Left ventricle myocardium superior (tissue), 1 donor: Measurements from ENCODE around the gene MUC20. TPM values are rescaled to one million over a fixed set of nuclear protein-coding genes. Genes with fewer than 3 reads are reported as not detected.

Experiments
- ATAC-seq: fragments of 200-7000 bp; cut with Tn5 transposase; one replicate; pipeline ENCODE4 v1.9.1; 2020; ENCODE audit warnings: mild to moderate bottlenecking, moderate library complexity
- DNase-seq: peaks from one replicate; pipeline ENCODE4 v3.0.0-alpha.2; 2020
- intact Hi-C: fragments of 100-400 bp; cut with micrococcal nuclease; formaldehyde crosslinking; loops from one replicate; pipeline ENCODE4 v1.11.0; 2022
- total RNA-seq: library from RNA; stranded (reverse); fragmentation: NEBNext Ultra II Directional; extraction: Animal tissue kit (Norgen Biotek cat#: 25700); gene quantifications from one replicate; pipeline ENCODE4 v1.2.1, GENCODE V29; 2021
- donor health status: DM: no; HTN: yes; CAD: no; lungs with severe emphysema.

Gene MUC20
- total RNA-seq, 1 donor from 2014 or later: 3.6 TPM

DNA sequence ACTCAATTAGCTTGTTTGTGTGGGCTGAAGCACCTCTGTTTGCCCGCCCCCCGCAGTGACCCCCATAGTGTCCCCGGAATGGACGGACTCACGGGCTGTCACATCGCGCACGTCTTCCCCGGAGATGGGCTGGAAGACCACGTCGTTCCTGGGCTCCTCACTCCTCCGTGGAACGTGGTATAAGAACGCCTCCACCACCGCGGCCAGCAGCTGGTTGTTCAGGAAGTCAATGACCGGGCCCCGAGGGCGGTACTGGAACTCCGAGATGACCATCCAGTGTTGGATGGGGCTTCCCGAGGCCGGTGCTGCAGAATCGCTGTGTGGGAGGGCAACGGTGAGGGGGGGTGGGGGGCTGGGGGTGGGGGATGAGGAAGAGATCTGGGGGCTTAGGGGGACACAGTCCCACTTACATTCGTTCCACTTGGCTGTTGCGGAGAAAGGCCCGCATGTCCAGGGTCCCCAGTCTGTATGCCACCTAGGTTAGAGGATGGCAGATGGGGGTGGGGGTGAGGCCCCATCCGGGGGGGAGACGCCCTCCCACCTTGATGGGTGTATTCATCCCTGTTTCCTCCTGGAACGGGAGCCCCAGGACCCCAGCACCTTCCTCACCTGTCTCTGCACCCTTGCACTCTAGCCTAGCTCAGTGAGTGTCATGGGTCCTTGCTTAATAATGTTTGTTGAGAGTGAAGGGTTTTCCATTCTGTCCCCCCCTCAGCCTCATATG, 30.2 kb downstream of the MUC20 start:
- intact Hi-C loops: no loop called here
- no peak for ATAC-seq
- no peak for DNase-seq

DNA sequence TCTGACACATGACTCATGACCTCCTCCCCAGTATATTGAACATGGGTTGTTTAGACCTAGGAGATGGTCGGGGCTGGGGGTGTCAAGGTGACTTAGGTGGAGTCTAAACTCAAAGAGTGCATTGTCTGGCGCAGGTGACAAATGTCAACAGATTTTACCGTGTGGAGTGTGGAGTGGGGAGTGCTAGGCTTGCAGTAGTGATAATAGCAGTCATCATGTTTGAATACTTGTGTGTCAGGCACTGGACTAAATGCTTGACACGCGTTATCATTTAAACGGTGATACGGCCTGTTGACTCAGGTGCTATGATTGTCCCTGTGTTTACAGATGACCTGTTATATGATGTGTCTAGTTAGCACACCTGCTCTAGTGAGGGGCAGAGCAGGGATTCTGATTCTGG, 30.8 kb downstream of the MUC20 start:
- intact Hi-C loops: no loop called here

GRCh38 chr3:195752066-195752465, 31.3 kb downstream of the MUC20 start:
- DNase-seq (no peak), ATAC-seq (no peak)
- intact Hi-C loops: no loop called here

More for the DNA sequence above, 30.8 kb downstream of the MUC20 start:
- ATAC-seq: no peak
- no peak for DNase-seq

DNA sequence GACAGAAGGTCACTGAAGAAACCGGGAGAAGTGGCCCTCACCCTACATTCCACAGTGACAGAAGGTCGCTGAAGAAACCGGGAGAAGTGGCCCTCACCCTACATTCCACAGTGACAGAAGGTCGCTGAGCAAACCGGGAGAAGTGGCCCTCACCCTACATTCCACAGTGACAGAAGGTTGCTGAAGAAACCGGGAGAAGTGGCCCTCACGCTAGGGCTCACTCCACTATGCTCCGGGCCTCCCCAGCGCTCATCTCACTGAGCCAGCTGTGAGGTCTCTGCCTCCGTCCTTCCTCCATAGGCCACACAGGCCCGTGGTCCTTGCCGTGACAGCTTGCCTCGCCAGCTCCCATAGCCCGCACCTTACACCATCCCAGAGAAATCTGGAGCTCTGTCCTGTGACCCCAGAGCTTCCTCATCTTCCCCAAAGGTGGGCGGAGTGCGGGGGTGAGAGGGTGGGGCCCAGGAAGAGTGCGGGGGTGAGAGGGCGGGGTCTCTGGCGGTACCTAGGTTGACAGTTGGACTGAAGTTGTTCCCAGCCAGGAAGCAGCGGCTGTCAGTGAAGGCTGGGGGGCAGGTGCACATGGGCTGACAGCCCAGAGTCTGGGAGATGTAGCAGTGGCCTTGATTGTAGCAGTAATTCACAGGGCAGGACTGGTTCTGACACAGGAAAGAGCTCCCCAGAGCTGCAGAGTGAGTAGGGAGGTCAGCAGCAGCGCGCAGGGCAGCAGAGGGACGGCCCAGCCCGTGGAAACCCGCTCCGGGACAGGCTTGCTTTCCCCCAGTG, 32.0 kb downstream of the MUC20 start:
- intact Hi-C loops: no loop called here
- ATAC-seq (no peak), DNase-seq (no peak)

DNA sequence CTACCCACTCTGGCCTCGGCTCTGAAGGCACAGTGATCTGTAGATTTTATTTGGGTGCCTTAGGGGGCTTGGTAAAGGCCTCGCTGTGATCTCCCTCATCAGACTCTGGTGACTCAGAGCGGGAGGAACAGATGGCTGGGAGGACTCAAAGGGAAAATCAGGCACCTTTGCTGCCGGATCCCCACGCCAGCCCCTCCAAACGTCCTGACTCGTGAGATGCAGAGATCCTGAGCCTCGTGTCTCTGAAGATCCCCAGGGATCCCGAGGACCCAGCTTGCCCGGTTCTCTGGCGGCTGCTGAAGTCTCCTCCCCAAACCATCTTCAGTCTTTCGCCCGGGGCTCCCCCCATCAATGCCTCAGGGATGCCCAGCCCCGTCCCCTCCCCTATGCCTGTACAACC, 32.8 kb downstream of the MUC20 start:
- ATAC-seq (no peak), DNase-seq (no peak)
- intact Hi-C loops: no loop called here

- no peak for DNase-seq
- intact Hi-C loops: no loop called here
- ATAC-seq: no peak
Measured at GRCh38 chr3:195754141-195754540, 33.4 kb downstream of the MUC20 start.

GRCh38 chr3:195754906-195755305, 34.1 kb downstream of the MUC20 start:
- ATAC-seq (no peak), DNase-seq (no peak)

GRCh38 chr3:195755391-195755790, 34.6 kb downstream of the MUC20 start:
- intact Hi-C loops: no loop called here
- DNase-seq (no peak), ATAC-seq (no peak)

More at GRCh38 chr3:195754906-195755305, 34.1 kb downstream of the MUC20 start:
- intact Hi-C loops: no loop called here

GRCh38 chr3:195755791-195756676, 35.3 kb downstream of the MUC20 start:
- intact Hi-C loops: no loop called here
- no peak for DNase-seq
- ATAC-seq: no peak

GRCh38 chr3:195757438-195757770, 36.6 kb downstream of the MUC20 start:
- ATAC-seq (no peak), DNase-seq (no peak)
- intact Hi-C loops: no loop called here

- no peak for ATAC-seq
- DNase-seq: no peak
- intact Hi-C loops: no loop called here
Measured at GRCh38 chr3:195757827-195758226, 37.0 kb downstream of the MUC20 start.

GRCh38 chr3:195758721-195759353, 38.1 kb downstream of the MUC20 start:
- intact Hi-C loops: no loop called here
- DNase-seq (no peak), ATAC-seq (no peak)

GRCh38 chr3:195760345-195761122, 39.8 kb downstream of the MUC20 start:
- DNase-seq (peak; percentile 54), ATAC-seq (peak; percentile 71)
- intact Hi-C loops: no loop called here

DNA sequence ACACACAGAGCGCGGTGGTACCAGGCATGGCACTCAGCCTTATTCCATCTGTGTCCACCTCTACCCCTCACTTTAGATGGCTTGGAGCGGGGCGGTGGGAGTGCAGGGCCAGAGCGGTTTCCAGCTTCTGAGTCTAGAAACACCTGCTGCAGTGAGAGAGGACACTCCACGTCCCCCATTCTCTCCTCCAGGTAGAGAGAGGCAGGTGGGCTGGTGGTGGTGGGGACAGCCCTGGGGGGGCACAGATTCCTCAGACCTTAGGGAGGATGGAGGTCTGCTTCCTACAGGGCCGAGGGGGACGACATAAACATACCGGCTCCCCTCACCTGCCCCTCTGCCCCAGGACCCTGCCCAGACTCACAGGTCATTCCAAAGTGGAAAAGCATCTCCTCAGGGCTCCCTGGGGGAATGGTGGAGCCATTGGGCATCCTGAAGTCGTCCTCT, 40.4 kb downstream of the MUC20 start:
- ATAC-seq (no peak), DNase-seq (no peak)
- intact Hi-C loops: no loop called here

- ATAC-seq: no peak
- no peak for DNase-seq
- intact Hi-C loops: no loop called here
Measured at GRCh38 chr3:195761567-195762248, 40.9 kb downstream of the MUC20 start.

DNA sequence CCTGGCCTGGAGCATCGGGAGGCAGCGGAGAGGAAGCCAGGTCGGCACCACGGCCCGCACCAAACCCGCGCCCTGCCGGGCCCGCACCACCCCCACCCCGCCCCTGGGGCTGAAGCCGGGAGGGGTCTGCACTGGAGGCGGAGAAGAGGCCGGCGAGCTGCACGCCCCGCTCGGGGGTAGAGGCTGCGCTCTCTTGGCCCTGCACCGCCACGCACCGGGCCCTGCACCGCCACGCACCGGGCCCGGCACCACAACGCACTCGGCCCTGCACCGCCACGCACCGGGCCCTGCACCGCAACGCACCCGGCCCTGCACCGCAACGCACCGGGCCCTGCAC, 41.4 kb downstream of the MUC20 start:
- intact Hi-C loops: no loop called here
- DNase-seq (no peak), ATAC-seq (no peak)

- ATAC-seq: no peak
- intact Hi-C loops: no loop called here
Measured at GRCh38 chr3:195762611-195763010, 41.8 kb downstream of the MUC20 start.

More at GRCh38 chr3:195762611-195763010, 41.8 kb downstream of the MUC20 start:
- DNase-seq: no peak
